H1 (cell line): ENCODE results near the gene NCBP1. TPM values are rescaled to one million over a fixed set of nuclear protein-coding genes. Genes with fewer than 3 reads are reported as not detected.

Source experiments
- CTCF ChIA-PET: fragments of 300-600 bp; sonication (Branson Sonifier 250); formaldehyde crosslinking; loops from one replicate; lab custom pipeline; 2021; ENCODE audit not compliant: partially characterized antibody; lab: Charles Lee
- POLR2A ChIA-PET: fragments of 300-600 bp; sonication (Branson Sonifier 250); formaldehyde crosslinking; loops from one replicate; lab custom pipeline; 2021; ENCODE audit warnings: inconsistent platforms; ENCODE audit not compliant: partially characterized antibody; lab: Charles Lee
- DNase-seq, 2 experiments: peaks; one replicate each; pipeline versions ENCODE4 v3.0.0 to v3.0.0-alpha.2; 2010 to 2022; ENCODE audit warnings: low spot score in 2 of 2, low read depth in 1 of 2, mixed read lengths in 1 of 2
- FAIRE-seq: peaks from 2 replicates; lab custom pipeline; 2011; peaks lifted over from hg19 to GRCh38; lab: Jason Lieb, UNC
- H2AFZ ChIP-seq: 2 replicates; pipeline ENCODE4 v1.8.1; 2012; ENCODE audit warnings: low read length, inconsistent platforms
- H2AK5ac ChIP-seq: 2 replicates; pipeline ENCODE4 v1.6.1; 2013; ENCODE audit warnings: low read depth, low read length
- H2BK120ac ChIP-seq: replicated peaks from 2 replicates; pipeline ENCODE3; 2013; ENCODE audit warnings: low read depth, low read length, inconsistent platforms
- H2BK12ac ChIP-seq: 2 replicates; pipeline ENCODE4 v1.6.1; 2013; ENCODE audit warnings: low read depth, low read length
- H2BK15ac ChIP-seq: 2 replicates; pipeline ENCODE4 v1.6.1; 2013; ENCODE audit warnings: low read length
- H2BK20ac ChIP-seq: 2 replicates; pipeline ENCODE4 v1.6.1; 2013; ENCODE audit warnings: low read length
- H2BK5ac ChIP-seq: 2 replicates; pipeline ENCODE4 v1.6.1; 2013; ENCODE audit warnings: low read depth, low read length
- H3K14ac ChIP-seq: 2 replicates; pipeline ENCODE4 v1.6.1; 2013; ENCODE audit warnings: inconsistent platforms; ENCODE audit not compliant: insufficient read length
- H3K18ac ChIP-seq: 2 replicates; pipeline ENCODE4 v1.6.1; 2013; ENCODE audit warnings: low read length; ENCODE audit errors: extremely low read depth
- H3K23ac ChIP-seq: 2 replicates; pipeline ENCODE4 v1.6.1; 2013; ENCODE audit warnings: inconsistent platforms; ENCODE audit not compliant: insufficient read length
- H3K23me2 ChIP-seq: 2 replicates; pipeline ENCODE4 v1.6.1; 2013; ENCODE audit warnings: low read depth, low read length
- H3K27ac ChIP-seq: 2 replicates; pipeline ENCODE4 v1.6.1; 2011; ENCODE audit warnings: low read depth, low read length, inconsistent platforms
- H3K27me3 ChIP-seq, 4 experiments: replicated peaks in 1 of 4; 1 replicate in 1 of 4; 2 replicates in 3 of 4; pipeline versions ENCODE4 v1.6.1 to v1.8.1; 2011 to 2013; ENCODE audit warnings: low read length in 3 of 4, mild to moderate bottlenecking in 3 of 4, inconsistent platforms in 2 of 4, mixed read lengths in 2 of 4, moderate library complexity in 1 of 4; ENCODE audit not compliant: control insufficient read depth in 3 of 4, insufficient read depth in 3 of 4; ENCODE audit errors: extremely low read depth in 1 of 4
- H3K36me3 ChIP-seq, 4 experiments: 2 replicates each; pipeline versions ENCODE4 v1.6.1 to v1.8.1; 2011 to 2013; ENCODE audit warnings: mild to moderate bottlenecking in 4 of 4, low read length in 3 of 4, moderate library complexity in 2 of 4, control low read depth in 1 of 4, inconsistent platforms in 1 of 4; ENCODE audit not compliant: insufficient read depth in 4 of 4, control insufficient read depth in 2 of 4
- H3K4ac ChIP-seq: replicated peaks from 2 replicates; pipeline ENCODE3; 2013; ENCODE audit warnings: low read length, low read depth, mixed read lengths, inconsistent platforms; ENCODE audit not compliant: insufficient read length
- H3K4me1 ChIP-seq, 4 experiments: replicated peaks in 1 of 4; 1 replicate in 1 of 4; 2 replicates in 3 of 4; pipeline versions ENCODE4 v1.6.1 to v1.8.1; 2011 to 2013; ENCODE audit warnings: low read length in 3 of 4, inconsistent platforms in 2 of 4, mixed read lengths in 1 of 4; ENCODE audit not compliant: insufficient read depth in 4 of 4, control insufficient read depth in 3 of 4
- H3K4me2 ChIP-seq, 2 experiments: 2 replicates each; pipeline versions ENCODE4 v1.6.1 to v1.8.1; 2011 to 2013; ENCODE audit warnings: low read depth in 2 of 2, low read length in 2 of 2, control low read depth in 1 of 2, inconsistent platforms in 1 of 2, mild to moderate bottlenecking in 1 of 2; ENCODE audit not compliant: insufficient read depth in 1 of 2
- H3K4me3 ChIP-seq, 4 experiments: fragments of 200-600, 300-600 bp in 1 of 4; sonication (generic), shearing (Covaris generic), sonication (Bioruptor Twin) in 1 of 4; 2 replicates each; pipeline versions ENCODE4 v1.5.1 to v1.8.1; 2011 to 2016; ENCODE audit warnings: low read length in 4 of 4, low read depth in 3 of 4, control low read depth in 2 of 4, inconsistent platforms in 2 of 4, mild to moderate bottlenecking in 2 of 4, mixed read lengths in 1 of 4, moderate library complexity in 1 of 4; ENCODE audit not compliant: insufficient read depth in 2 of 4; ENCODE audit errors: extremely low read depth in 1 of 4
- H3K56ac ChIP-seq: replicated peaks from 2 replicates; pipeline ENCODE3; 2013; ENCODE audit warnings: low read depth, mild to moderate bottlenecking, mixed read lengths, low read length, inconsistent platforms; ENCODE audit not compliant: insufficient read length
- H3K79me1 ChIP-seq: 2 replicates; pipeline ENCODE4 v1.6.1; 2013; ENCODE audit warnings: low read depth, low read length, control low read depth
- H3K79me2 ChIP-seq, 2 experiments: 2 replicates each; pipeline versions ENCODE4 v1.6.1 to v1.8.1; 2012 to 2013; ENCODE audit warnings: low read length in 2 of 2, mild to moderate bottlenecking in 2 of 2, inconsistent platforms in 1 of 2; ENCODE audit not compliant: insufficient read depth in 2 of 2, control insufficient read depth in 1 of 2
- H3K9ac ChIP-seq, 4 experiments: replicated peaks in 1 of 4; 1 replicate in 1 of 4; 2 replicates in 3 of 4; pipeline versions ENCODE4 v1.6.1 to v1.8.1; 2011 to 2013; ENCODE audit warnings: low read depth in 3 of 4, low read length in 3 of 4, control low read depth in 2 of 4, mild to moderate bottlenecking in 2 of 4, moderate library complexity in 2 of 4, inconsistent platforms in 1 of 4; ENCODE audit errors: extremely low read depth in 1 of 4
- H3K9me3 ChIP-seq, 2 experiments: 2 replicates each; pipeline versions ENCODE4 v1.6.1 to v1.8.1; 2012 to 2013; ENCODE audit warnings: mild to moderate bottlenecking in 2 of 2, moderate library complexity in 2 of 2, control low read depth in 1 of 2, inconsistent platforms in 1 of 2, low read depth in 1 of 2, low read length in 1 of 2, mixed read lengths in 1 of 2; ENCODE audit not compliant: insufficient read depth in 2 of 2
- H4K20me1 ChIP-seq, 2 experiments: replicated peaks in 1 of 2; 2 replicates each; pipeline versions ENCODE3 to v1.8.1; 2011 to 2013; ENCODE audit warnings: inconsistent platforms in 2 of 2, low read length in 2 of 2, mild to moderate bottlenecking in 1 of 2; ENCODE audit not compliant: insufficient read depth in 2 of 2, control insufficient read depth in 1 of 2
- H4K5ac ChIP-seq: 2 replicates; pipeline ENCODE4 v1.6.1; 2013; ENCODE audit warnings: low read length, low read depth, mixed read lengths, inconsistent platforms; ENCODE audit not compliant: insufficient read length
- H4K8ac ChIP-seq: 2 replicates; pipeline ENCODE4 v1.8.0; 2013; ENCODE audit warnings: mild to moderate bottlenecking, moderate library complexity, low read length, inconsistent platforms; ENCODE audit not compliant: insufficient read depth; ENCODE audit errors: extremely low read depth
- H4K91ac ChIP-seq: replicated peaks from 2 replicates; pipeline ENCODE3; 2013; ENCODE audit warnings: low read length, mixed read lengths, inconsistent platforms; ENCODE audit not compliant: insufficient read length
- CTBP2 ChIP-seq: IDR thresholded peaks from 2 replicates; pipeline ENCODE4 v1.7.0; 2011; ENCODE audit warnings: borderline replicate concordance, mild to moderate bottlenecking, moderate library complexity, mixed read lengths, low read length; ENCODE audit not compliant: insufficient read depth, insufficient read length
- GABPA ChIP-seq: IDR thresholded peaks from 2 replicates; pipeline ENCODE4 v1.6.1; 2011; ENCODE audit warnings: mild to moderate bottlenecking, low read length, moderate library complexity, borderline replicate concordance; ENCODE audit not compliant: insufficient read depth
- MAFK ChIP-seq: IDR thresholded peaks from 2 replicates; pipeline ENCODE4 v1.6.1; 2012; ENCODE audit warnings: low read depth, mild to moderate bottlenecking, improper control_type of control experiment, low read length
- NANOG ChIP-seq: IDR thresholded peaks from 2 replicates; pipeline ENCODE4 v1.6.1; 2011; ENCODE audit warnings: low read length, low read depth, mild to moderate bottlenecking, inconsistent platforms; ENCODE audit not compliant: insufficient read depth, poor library complexity, severe bottlenecking
- YY1 ChIP-seq: IDR thresholded peaks from 2 replicates; pipeline ENCODE4 v1.6.1; 2011; ENCODE audit warnings: low read depth, mild to moderate bottlenecking, low read length
- WGBS, 2 experiments: shearing (Covaris generic) in 1 of 2; methylation state at CpG; one replicate each; pipeline versions ENCODE4 v1.1.6 to v1.1.7; 2013 to 2015; ENCODE audit warnings: low lambda C conversion rate in 2 of 2, mixed read lengths in 2 of 2, inconsistent platforms in 1 of 2, low coverage in 1 of 2, missing lambda C conversion rate in 1 of 2; ENCODE audit not compliant: insufficient replicate concordance in 2 of 2, insufficient coverage in 1 of 2, insufficient read length in 1 of 2; ENCODE audit errors: extremely low coverage in 1 of 2, missing lambda C conversion rate in 1 of 2; 5-methylcytosine and 5-hydroxymethylcytosine counted together
- polyA plus RNA-seq, 7 experiments: library from polyadenylated mRNA; depleted of rRNA in 3 of 7; stranded (reverse) in 5 of 7; unstranded in 2 of 7; fragments of >200 nt in 5 of 7; fragments of 200-250 nt in 2 of 7; gene quantifications; 1 replicate in 5 of 7; 2 replicates in 1 of 7; 4 replicates in 1 of 7; pipeline versions ENCODE4 v1.2.1 to v1.2.3, GENCODE V29; 2011 to 2013; ENCODE audit warnings: missing spikeins in 2 of 7, mixed read lengths in 2 of 7
- total RNA-seq: library from RNA; stranded (reverse); fragmentation: NEBNext Ultra II Directional; extraction: Animal tissue kit (Norgen Biotek cat#: 25700); gene quantifications from 2 replicates; pipeline ENCODE4 v1.2.1, GENCODE V29; 2021

Gene NCBP1
- total and polyA plus RNA-seq, 2 of the 8 experiments (the other 6 are each of a cell fraction or from before 2014, with no cell fraction given) = 14.7 to 54.0 TPM

DNA sequence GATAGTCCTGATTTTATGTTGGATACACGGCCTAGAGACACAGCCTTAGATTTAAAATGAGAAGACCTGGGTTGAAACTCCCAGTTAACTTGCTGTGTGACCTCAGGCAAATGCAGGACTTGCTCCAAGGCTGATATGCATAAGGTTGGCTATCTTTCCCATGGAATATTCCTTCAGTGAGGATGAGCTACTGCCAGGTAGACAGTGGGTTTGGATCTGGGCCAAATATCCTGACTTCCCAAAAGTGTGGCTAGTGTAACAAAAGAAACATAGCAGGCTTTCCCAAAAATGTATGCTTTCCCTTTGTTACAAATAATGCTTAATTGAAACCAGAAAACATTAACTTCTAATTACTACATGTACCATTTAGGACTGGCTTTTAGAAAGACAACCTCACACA, 64.2 kb downstream of the NCBP1 start:
- H3K4me2 ChIP-seq = peak overlapping the region; percentile 76 to 82
- H3K9ac ChIP-seq = no peak overlapping the region; a peak in 1 of 7 replicates
- TF ChIP-seq NANOG (no peak), MAFK (no peak), YY1 (no peak), CTBP2 (no peak), GABPA (no peak)

More for the DNA sequence above, 64.2 kb downstream of the NCBP1 start:
- Histone ChIP-seq H3K4me3 (peak overlapping the region in 2 of 4 experiments; percentile 79 to 80; a peak in 4 of 8 replicates), H2BK20ac (no peak overlapping the region), H2BK5ac (no peak overlapping the region), H3K56ac (no peak overlapping the region), H4K20me1 (peaks cover 0 to 2% of the 10 kb centered on the region in 2 experiments), H3K14ac (no peak overlapping the region), H3K18ac (no peak overlapping the region), H3K27ac (no peak overlapping the region), H4K91ac (no peak overlapping the region), H2AK5ac (no peak overlapping the region), H3K27me3 (peaks cover 0 to 15% (median 11%) of the 10 kb centered on the region in 4 experiments; a peak in 6 of 7 replicates), H2BK15ac (no peak overlapping the region), H3K4me1 (peaks cover 0 to 4% (median 1%) of the 10 kb centered on the region in 4 experiments; a peak in 2 of 7 replicates), H3K79me1 (no peaks in the 10 kb centered on the region), H3K79me2 (no peaks in the 10 kb centered on the region), H4K5ac (no peak overlapping the region), H3K9me3 (no peaks in the 10 kb centered on the region), H2BK12ac (no peak overlapping the region), H2AFZ (peak overlapping the region; percentile 94), H2BK120ac (no peak overlapping the region), H4K8ac (no peak overlapping the region), H3K23me2 (peaks cover 9% of the 10 kb centered on the region; the same call in 1 of the 2 replicates), H3K23ac (no peak overlapping the region), H3K4ac (no peak overlapping the region), H3K36me3 (no peaks in the 10 kb centered on the region)
- DNase-seq = no peak
- POLR2A ChIA-PET = interaction anchor here (0.6 to 2.2 kb wide), 4 partner anchors 10 to 40 kb away, joined by 3 to 8 read pairs (median 5); no protein-coding TSS in a partner anchor
- WGBS, 2 experiments = 89% methylated on average over 1 of the region's 1 CpG; no CpG with 5 or more reads in 1 of the 2 experiments
- CTCF ChIA-PET = interaction anchor here (0.6 to 3.5 kb wide), 4 partner anchors 134 to 579 kb away, joined by 3 to 17 read pairs (median 6); no protein-coding TSS in a partner anchor
- no peak for FAIRE-seq
